IPS DF 19.7 (cell line): ENCODE measurements around the gene KHK.
"Not testable (repeated sequence)": the region's sequence is repeated elsewhere in the genome, so short reads cannot be mapped to it uniquely, and the experiment has no call there.

Source experiments
- DNase-seq: peaks from one replicate; pipeline ENCODE4 v3.0.0-alpha.2; 2013; ENCODE audit warnings: low read depth, low spot score

Gene KHK

GRCh38 chr2:27059141-27059820, 27.3 kb upstream of the KHK start:
- DNase-seq, result no peak

GRCh38 chr2:27060323-27060722, 26.2 kb upstream of the KHK start:
- DNase-seq, result no peak

GRCh38 chr2:27065128-27065527, 21.4 kb upstream of the KHK start:
- no peak for DNase-seq

- no peak for DNase-seq
Measured at GRCh38 chr2:27067385-27067784, 19.2 kb upstream of the KHK start.

GRCh38 chr2:27069436-27069835, 17.1 kb upstream of the KHK start:
- no peak for DNase-seq

- DNase-seq, result no peak
Measured at GRCh38 chr2:27069961-27070618, 16.5 kb upstream of the KHK start.

GRCh38 chr2:27070653-27071276, 15.8 kb upstream of the KHK start:
- no peak for DNase-seq

GRCh38 chr2:27071277-27071989, 15.1 kb upstream of the KHK start, which contains the start of gene OST4:
TSS of gene OST4 (minus strand) at chr2:27071654.
- no peak for DNase-seq

- no peak for DNase-seq
Measured at GRCh38 chr2:27071990-27072830, 14.4 kb upstream of the KHK start.

GRCh38 chr2:27072920-27073319, 13.7 kb upstream of the KHK start:
- DNase-seq, result no peak

- DNase-seq, result no peak
Measured at GRCh38 chr2:27073782-27074181, 12.8 kb upstream of the KHK start.

GRCh38 chr2:27074738-27075565, 11.6 kb upstream of the KHK start:
- no peak for DNase-seq

GRCh38 chr2:27075566-27075871, 11.1 kb upstream of the KHK start:
- DNase-seq, result not testable (repeated sequence)

GRCh38 chr2:27076323-27076722, 10.2 kb upstream of the KHK start:
- DNase-seq, result no peak

GRCh38 chr2:27077231-27077630, 9.3 kb upstream of the KHK start:
- no peak for DNase-seq

- DNase-seq, result no peak
Measured at GRCh38 chr2:27078267-27079194, 8.0 kb upstream of the KHK start, which contains the start of gene EMILIN1. TSS of gene EMILIN1 (plus strand) at chr2:27078615. CDS start at chr2:27079066, 451 bp downstream.

- no peak for DNase-seq
Measured at GRCh38 chr2:27079233-27080139, 7.1 kb upstream of the KHK start.

GRCh38 chr2:27080140-27080469, 6.5 kb upstream of the KHK start:
- DNase-seq, result no peak

- DNase-seq, result no peak
Measured at GRCh38 chr2:27080603-27080936, 6.0 kb upstream of the KHK start.
